HepG2 (cell line): ENCODE results near the gene LTC4S. TPM values are rescaled to one million over a fixed set of nuclear protein-coding genes. Genes with fewer than 3 reads are reported as not detected.

Source experiments
- ATAC-seq: fragments of 200-7000 bp; cut with Tn5 transposase; 3 replicates; pipeline ENCODE4 v1.9.1; 2020; ENCODE audit warnings: mild to moderate bottlenecking, moderate library complexity
- BruUV-seq: library from RNA; stranded (reverse); fragments of 400-500 nt; replicated peaks from 2 replicates; lab custom pipeline; 2021; lab: Mats Ljungman, UMichigan
- CTCF ChIA-PET: fragments of 300-600 bp; formaldehyde crosslinking; extraction: SDS; loops from one replicate; lab custom pipeline; 2021; ENCODE audit warnings: low total read pairs, inconsistent platforms, low intra/inter-chr PET ratio; lab: Yijun Ruan, JAX
- POLR2A ChIA-PET: fragments of 350-600 bp; sonication (Branson Sonifier 250); formaldehyde crosslinking; loops from one replicate; lab custom pipeline; 2020; ENCODE audit warnings: antibody characterized with exemption, inconsistent platforms; lab: Yijun Ruan, JAX
- DNase-seq: peaks from one replicate; pipeline ENCODE4 v3.0.0-alpha.2; 2015; ENCODE audit warnings: low spot score
- FAIRE-seq: peaks from 3 replicates; lab custom pipeline; 2011; peaks lifted over from hg19 to GRCh38; lab: Jason Lieb, UNC
- H2AFZ ChIP-seq: one replicate; pipeline ENCODE4 v1.6.1; 2011; ENCODE audit warnings: low read length, inconsistent platforms
- H3K27ac ChIP-seq: fragments of 300-600 bp; 3 replicates; pipeline ENCODE4 v1.8.0; 2011; ENCODE audit warnings: mixed run types, mild to moderate bottlenecking, mixed read lengths, low read length, inconsistent platforms; ENCODE audit not compliant: insufficient read depth; ENCODE audit errors: extremely low read length
- H3K27me3 ChIP-seq, 2 experiments: fragments of 200-600 bp in 1 of 2; 2 replicates in 1 of 2; 3 replicates in 1 of 2; pipeline versions ENCODE4 v1.6.0 to v1.8.0; 2011; ENCODE audit warnings: low read length in 2 of 2, mild to moderate bottlenecking in 2 of 2, moderate library complexity in 2 of 2, inconsistent platforms in 1 of 2; ENCODE audit not compliant: insufficient read depth in 2 of 2, control insufficient read depth in 1 of 2
- H3K36me3 ChIP-seq, 2 experiments: fragments of 200-600 bp in 1 of 2; replicated peaks in 1 of 2; 2 replicates in 1 of 2; 3 replicates in 1 of 2; pipeline versions ENCODE4 v1.5.1 to v1.8.0; 2011; ENCODE audit warnings: low read length in 2 of 2, inconsistent platforms in 1 of 2; ENCODE audit not compliant: insufficient read depth in 2 of 2, control insufficient read depth in 1 of 2
- H3K4me1 ChIP-seq: 2 replicates; pipeline ENCODE4 v1.5.1; 2012; ENCODE audit warnings: low read length, inconsistent platforms; ENCODE audit not compliant: insufficient read depth
- H3K4me2 ChIP-seq: 2 replicates; pipeline ENCODE4 v1.6.0; 2011; ENCODE audit warnings: low read depth, low read length, inconsistent platforms
- H3K4me3 ChIP-seq, 3 experiments: fragments of 200-600 bp in 1 of 3; sonication (generic), shearing (Covaris generic) in 1 of 3; replicated peaks in 1 of 3; 2 replicates each; pipeline ENCODE4 v1.5.1; 2011 to 2016; ENCODE audit warnings: low read length in 3 of 3, inconsistent platforms in 2 of 3, low read depth in 2 of 3, mild to moderate bottlenecking in 2 of 3, control low read depth in 1 of 3, mixed read lengths in 1 of 3; ENCODE audit not compliant: insufficient read depth in 1 of 3
- H3K79me2 ChIP-seq: one replicate; pipeline ENCODE4 v1.6.1; 2011; ENCODE audit warnings: low read length, inconsistent platforms; ENCODE audit not compliant: insufficient read depth
- H3K9ac ChIP-seq: 2 replicates; pipeline ENCODE4 v1.6.0; 2011; ENCODE audit warnings: mild to moderate bottlenecking, low read depth, low read length, inconsistent platforms; ENCODE audit not compliant: insufficient read depth
- H3K9me3 ChIP-seq: 2 replicates; pipeline ENCODE4 v1.5.1; 2012; ENCODE audit warnings: mild to moderate bottlenecking, low read length
- H4K20me1 ChIP-seq: 2 replicates; pipeline ENCODE4 v1.6.0; 2011; ENCODE audit warnings: inconsistent platforms, mild to moderate bottlenecking, low read length, moderate library complexity; ENCODE audit not compliant: insufficient read depth
- CBX2 ChIP-seq, 2 experiments: fragments of 200-600 bp in 1 of 2; sonication (generic); formaldehyde crosslinking in 1 of 2; IDR thresholded peaks; 2 replicates each; pipeline versions ENCODE4 v1.7.0 to v1.8.1; 2018 to 2022; ENCODE audit warnings: low read depth in 2 of 2, low read length in 1 of 2, mild to moderate bottlenecking in 1 of 2, missing genetic modification reagents in 1 of 2
- HNF4G ChIP-seq, 2 experiments: sonication (generic) in 1 of 2; formaldehyde crosslinking in 1 of 2; IDR thresholded peaks; 2 replicates each; pipeline versions ENCODE4 v1.4.0 to v1.6.1; 2011 to 2020; ENCODE audit warnings: borderline replicate concordance in 2 of 2, low read depth in 2 of 2, mild to moderate bottlenecking in 2 of 2, low read length in 1 of 2, missing genetic modification reagents in 1 of 2, moderate library complexity in 1 of 2
- HNRNPK ChIP-seq: fragments of 200-400 bp; formaldehyde crosslinking; IDR thresholded peaks from 2 replicates; pipeline ENCODE4 v1.6.1; 2018; ENCODE audit warnings: low read length, low read depth, moderate library complexity, mild to moderate bottlenecking; ENCODE audit not compliant: poor library complexity, severe bottlenecking
- MIER3 ChIP-seq: IDR thresholded peaks from 2 replicates; pipeline ENCODE4 v1.6.1; 2016; ENCODE audit warnings: missing compliant biosample characterization, borderline replicate concordance
- RFX5 ChIP-seq: IDR thresholded peaks from 2 replicates; pipeline ENCODE4 v1.6.1; 2011; ENCODE audit warnings: low read depth, low read length, improper control_type of control experiment
- SNAPC2 ChIP-seq: sonication (generic); formaldehyde crosslinking; IDR thresholded peaks from 2 replicates; pipeline ENCODE4 v1.8.1; 2022; ENCODE audit warnings: mild to moderate bottlenecking, missing genetic modification reagents
- TOE1 ChIP-seq: sonication (generic); formaldehyde crosslinking; IDR thresholded peaks from 2 replicates; pipeline ENCODE4 v1.4.0; 2020; ENCODE audit warnings: mild to moderate bottlenecking, missing genetic modification reagents
- ZFP1 ChIP-seq: IDR thresholded peaks from 2 replicates; pipeline ENCODE4 v1.6.1; 2016
- ZNF230 ChIP-seq: sonication (generic); formaldehyde crosslinking; IDR thresholded peaks from 2 replicates; pipeline ENCODE4 v1.4.0; 2020; ENCODE audit warnings: mild to moderate bottlenecking, missing genetic modification reagents
- ZNF33A ChIP-seq: sonication (generic); formaldehyde crosslinking; IDR thresholded peaks from 2 replicates; pipeline ENCODE4 v1.5.1; 2020; ENCODE audit warnings: missing genetic modification reagents, mild to moderate bottlenecking, moderate library complexity, borderline replicate concordance
- ZNF775 ChIP-seq: sonication (generic); formaldehyde crosslinking; IDR thresholded peaks from 2 replicates; pipeline ENCODE4 v1.4.0; 2020; ENCODE audit warnings: missing genetic modification reagents, mild to moderate bottlenecking, moderate library complexity, borderline replicate concordance
- WGBS: methylation state at CpG from one replicate; pipeline ENCODE4 v1.1.6; 2017; ENCODE audit warnings: low lambda C conversion rate; 5-methylcytosine and 5-hydroxymethylcytosine counted together
- in situ Hi-C: cut with HindIII; loops from 2 replicates; pipeline ENCODE4 v1.10.0; 2017; ENCODE audit warnings: low pct_unique_long_range_greater_than_20kb; ENCODE audit not compliant: extremely low pct_ligation_motif_present
- intact Hi-C: fragments of 100-400 bp; cut with micrococcal nuclease; formaldehyde crosslinking; loops from one replicate; pipeline ENCODE4 v1.10.0; 2022; ENCODE audit not compliant: unreplicated experiment
- polyA plus RNA-seq, 8 experiments: library from polyadenylated mRNA; depleted of rRNA in 3 of 8; stranded (reverse) in 7 of 8; unstranded in 1 of 8; fragments of >200 nt; fragmentation: Illumina TruSeq in 4 of 8; extraction: Trizol in 4 of 8; gene quantifications; 2 replicates each; pipeline versions ENCODE4 v1.2.1 to v1.2.3, GENCODE V29; 2011 to 2016; ENCODE audit warnings: low read depth in 4 of 8, missing spikeins in 1 of 8, mixed read lengths in 1 of 8; ENCODE audit not compliant: insufficient read depth in 1 of 8
- total RNA-seq, 5 experiments: library from RNA; depleted of rRNA; stranded (reverse); fragments of >200 nt; fragmentation: Illumina TruSeq; extraction: Trizol; gene quantifications; 2 replicates each; pipeline ENCODE4 v1.2.3, GENCODE V29; 2016; ENCODE audit warnings: low read depth in 1 of 5
- TF ChIP-seq, protein P1 (sequence below): sonication (generic); formaldehyde crosslinking; IDR thresholded peaks from 2 replicates; pipeline ENCODE4 v1.9.0; 2022; ENCODE audit warnings: low read depth, missing genetic modification reagents
- TF ChIP-seq, protein P2 (sequence below): sonication (generic); formaldehyde crosslinking; IDR thresholded peaks from 2 replicates; pipeline ENCODE4 v1.4.0; 2020; ENCODE audit warnings: missing genetic modification reagents
- TF ChIP-seq, protein P3 (sequence below): sonication (generic); formaldehyde crosslinking; IDR thresholded peaks from 2 replicates; pipeline ENCODE4 v1.8.0; 2022; ENCODE audit warnings: mild to moderate bottlenecking, missing genetic modification reagents, moderate library complexity
- TF ChIP-seq, protein P4 (sequence below): sonication (generic); formaldehyde crosslinking; IDR thresholded peaks from 2 replicates; pipeline ENCODE4 v1.4.0; 2020; ENCODE audit warnings: mild to moderate bottlenecking, low read depth, missing genetic modification reagents
- TF ChIP-seq, protein P5 (sequence below): sonication (generic); formaldehyde crosslinking; IDR thresholded peaks from 2 replicates; pipeline ENCODE4 v1.4.0; 2020; ENCODE audit warnings: mild to moderate bottlenecking, missing genetic modification reagents

LTC4S gene
- total and polyA plus RNA-seq, 2 of the 13 experiments (the other 11 are each of a cell fraction or from before 2014, with no cell fraction given) = 0.35 TPM; not detected in 1

DNA sequence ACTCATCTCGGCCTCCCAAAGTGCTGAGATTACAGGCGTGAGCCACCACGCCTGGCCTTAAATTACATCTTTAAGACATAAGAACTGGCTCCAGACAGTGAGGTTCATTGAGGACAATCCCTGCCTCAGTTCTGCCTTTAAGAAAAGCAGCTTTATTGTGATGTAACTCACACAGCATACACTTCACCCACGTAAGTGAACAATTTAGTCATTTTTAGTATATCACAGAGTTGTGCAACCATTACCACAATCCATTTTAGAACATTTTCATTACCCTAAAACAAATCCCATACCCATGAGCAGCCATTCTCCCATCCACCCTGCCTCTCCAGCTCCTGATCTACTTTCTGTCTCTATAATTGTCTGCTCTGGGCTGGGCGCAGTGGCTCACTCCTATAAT, 24.0 kb upstream of the LTC4S start:
- Histone ChIP-seq H3K36me3 (peaks cover 45 to 90% of the 10 kb centered on the region in 2 experiments), H3K27me3 (no peaks in the 10 kb centered on the region), H4K20me1 (no peaks in the 10 kb centered on the region), H3K4me1 (no peaks in the 10 kb centered on the region), H2AFZ (no peak overlapping the region), H3K79me2 (peaks cover 8% of the 10 kb centered on the region), H3K9me3 (no peaks in the 10 kb centered on the region), H3K27ac (no peak overlapping the region), H3K4me3 (no peak overlapping the region), H3K4me2 (no peak overlapping the region), H3K9ac (no peak overlapping the region)
- ATAC-seq (no peak), DNase-seq (no peak), FAIRE-seq (no peak)
- 98% methylated on average over 5 of the region's 5 CpGs for WGBS
- CTCF ChIA-PET = no interaction called here
- POLR2A ChIA-PET = no interaction called here
- no TSS peak for BruUV-seq
- in situ Hi-C loops = loop anchor here (25.0 kb wide), 1 partner anchor 318 kb away; no protein-coding TSS in a partner anchor
- intact Hi-C loops = loop anchor here (10.0 kb wide), 1 partner anchor 135 kb away; the partner anchor contains the start of gene TBC1D9B
- no peak for TF ChIP-seq ZNF33A (CRISPR knock-in tag)
- TF ChIP-seq, protein P1, sequence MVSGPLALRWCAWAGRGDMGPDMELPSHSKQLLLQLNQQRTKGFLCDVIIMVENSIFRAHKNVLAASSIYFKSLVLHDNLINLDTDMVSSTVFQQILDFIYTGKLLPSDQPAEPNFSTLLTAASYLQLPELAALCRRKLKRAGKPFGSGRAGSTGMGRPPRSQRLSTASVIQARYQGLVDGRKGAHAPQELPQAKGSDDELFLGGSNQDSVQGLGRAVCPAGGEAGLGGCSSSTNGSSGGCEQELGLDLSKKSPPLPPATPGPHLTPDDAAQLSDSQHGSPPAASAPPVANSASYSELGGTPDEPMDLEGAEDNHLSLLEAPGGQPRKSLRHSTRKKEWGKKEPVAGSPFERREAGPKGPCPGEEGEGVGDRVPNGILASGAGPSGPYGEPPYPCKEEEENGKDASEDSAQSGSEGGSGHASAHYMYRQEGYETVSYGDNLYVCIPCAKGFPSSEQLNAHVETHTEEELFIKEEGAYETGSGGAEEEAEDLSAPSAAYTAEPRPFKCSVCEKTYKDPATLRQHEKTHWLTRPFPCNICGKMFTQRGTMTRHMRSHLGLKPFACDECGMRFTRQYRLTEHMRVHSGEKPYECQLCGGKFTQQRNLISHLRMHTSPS (CRISPR knock-in tag) = no peak
- TF ChIP-seq, protein P2, sequence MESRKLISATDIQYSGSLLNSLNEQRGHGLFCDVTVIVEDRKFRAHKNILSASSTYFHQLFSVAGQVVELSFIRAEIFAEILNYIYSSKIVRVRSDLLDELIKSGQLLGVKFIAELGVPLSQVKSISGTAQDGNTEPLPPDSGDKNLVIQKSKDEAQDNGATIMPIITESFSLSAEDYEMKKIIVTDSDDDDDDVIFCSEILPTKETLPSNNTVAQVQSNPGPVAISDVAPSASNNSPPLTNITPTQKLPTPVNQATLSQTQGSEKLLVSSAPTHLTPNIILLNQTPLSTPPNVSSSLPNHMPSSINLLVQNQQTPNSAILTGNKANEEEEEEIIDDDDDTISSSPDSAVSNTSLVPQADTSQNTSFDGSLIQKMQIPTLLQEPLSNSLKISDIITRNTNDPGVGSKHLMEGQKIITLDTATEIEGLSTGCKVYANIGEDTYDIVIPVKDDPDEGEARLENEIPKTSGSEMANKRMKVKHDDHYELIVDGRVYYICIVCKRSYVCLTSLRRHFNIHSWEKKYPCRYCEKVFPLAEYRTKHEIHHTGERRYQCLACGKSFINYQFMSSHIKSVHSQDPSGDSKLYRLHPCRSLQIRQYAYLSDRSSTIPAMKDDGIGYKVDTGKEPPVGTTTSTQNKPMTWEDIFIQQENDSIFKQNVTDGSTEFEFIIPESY (CRISPR knock-in tag) = no peak
- TF ChIP-seq, protein P3, sequence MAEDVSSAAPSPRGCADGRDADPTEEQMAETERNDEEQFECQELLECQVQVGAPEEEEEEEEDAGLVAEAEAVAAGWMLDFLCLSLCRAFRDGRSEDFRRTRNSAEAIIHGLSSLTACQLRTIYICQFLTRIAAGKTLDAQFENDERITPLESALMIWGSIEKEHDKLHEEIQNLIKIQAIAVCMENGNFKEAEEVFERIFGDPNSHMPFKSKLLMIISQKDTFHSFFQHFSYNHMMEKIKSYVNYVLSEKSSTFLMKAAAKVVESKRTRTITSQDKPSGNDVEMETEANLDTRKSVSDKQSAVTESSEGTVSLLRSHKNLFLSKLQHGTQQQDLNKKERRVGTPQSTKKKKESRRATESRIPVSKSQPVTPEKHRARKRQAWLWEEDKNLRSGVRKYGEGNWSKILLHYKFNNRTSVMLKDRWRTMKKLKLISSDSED (CRISPR knock-in tag) = no peak
- TF ChIP-seq ZFP1 (CRISPR knock-in tag) = no peak
- TF ChIP-seq HNF4G (IDR thresholded peaks at IDR 0.05; ENCODE audit: borderline replicate concordance, low read depth, low read length) = no peak
- TF ChIP-seq HNF4G (CRISPR knock-in tag; IDR thresholded peaks at IDR 0.05; ENCODE audit: borderline replicate concordance, low read depth) = no peak
- no peak for TF ChIP-seq ZNF775
- TF ChIP-seq, protein P4, sequence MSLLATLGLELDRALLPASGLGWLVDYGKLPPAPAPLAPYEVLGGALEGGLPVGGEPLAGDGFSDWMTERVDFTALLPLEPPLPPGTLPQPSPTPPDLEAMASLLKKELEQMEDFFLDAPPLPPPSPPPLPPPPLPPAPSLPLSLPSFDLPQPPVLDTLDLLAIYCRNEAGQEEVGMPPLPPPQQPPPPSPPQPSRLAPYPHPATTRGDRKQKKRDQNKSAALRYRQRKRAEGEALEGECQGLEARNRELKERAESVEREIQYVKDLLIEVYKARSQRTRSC (CRISPR knock-in tag) = no peak
- TF ChIP-seq CBX2 (IDR thresholded peaks at IDR 0.05; ENCODE audit: low read depth, low read length) = no peak
- no peak for TF ChIP-seq CBX2 (CRISPR knock-in tag; IDR thresholded peaks at IDR 0.05; ENCODE audit: low read depth)
- no peak for TF ChIP-seq RFX5
- TF ChIP-seq ZNF230 (CRISPR knock-in tag) = no peak
- no peak for TF ChIP-seq HNRNPK
- TF ChIP-seq SNAPC2 = no peak
- no peak for TF ChIP-seq MIER3 (CRISPR knock-in tag)
- TF ChIP-seq, protein P5, sequence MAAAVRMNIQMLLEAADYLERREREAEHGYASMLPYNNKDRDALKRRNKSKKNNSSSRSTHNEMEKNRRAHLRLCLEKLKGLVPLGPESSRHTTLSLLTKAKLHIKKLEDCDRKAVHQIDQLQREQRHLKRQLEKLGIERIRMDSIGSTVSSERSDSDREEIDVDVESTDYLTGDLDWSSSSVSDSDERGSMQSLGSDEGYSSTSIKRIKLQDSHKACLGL (CRISPR knock-in tag) = no peak
- TF ChIP-seq TOE1 = no peak
